OCI-LY3 (cell line): ENCODE data around the gene SRPK1.
"Not testable (repeated sequence)": the region's sequence is repeated elsewhere in the genome, so short reads cannot be mapped to it uniquely, and the experiment has no call there.

Source experiments
- H2AFZ ChIP-seq: fragments of 200-600, 300-600 bp; shearing (Covaris generic); 2 replicates; pipeline ENCODE4 v1.6.0; 2014; ENCODE audit warnings: antibody characterized with exemption, low read depth, low read length
- H3K27ac ChIP-seq: fragments of 200-600, 300-600 bp; sonication (generic); 2 replicates; pipeline ENCODE4 v1.5.1; 2014; ENCODE audit warnings: mild to moderate bottlenecking, low read length, moderate library complexity, mixed read lengths
- H3K27me3 ChIP-seq: fragments of 200-600, 300-600 bp; sonication (generic); 2 replicates; pipeline ENCODE4 v1.6.1; 2014; ENCODE audit warnings: low read depth, low read length, mixed read lengths
- H3K36me3 ChIP-seq: fragments of 200-600, 300-600 bp; sonication (generic); replicated peaks from 2 replicates; pipeline ENCODE3; 2014; ENCODE audit warnings: low read depth, low read length, mixed read lengths
- H3K4me1 ChIP-seq: fragments of 300-600, 200-600 bp; sonication (generic); 2 replicates; pipeline ENCODE4 v1.6.1; 2014; ENCODE audit warnings: low read length, mixed read lengths
- H3K4me2 ChIP-seq: fragments of 200-600, 300-600 bp; sonication (generic); 2 replicates; pipeline ENCODE4 v1.6.1; 2014; ENCODE audit warnings: low read length, mixed read lengths
- H3K4me3 ChIP-seq: fragments of 300-600, 200-600 bp; sonication (generic); 2 replicates; pipeline ENCODE4 v1.5.1; 2014; ENCODE audit warnings: antibody characterized with exemption, mild to moderate bottlenecking, low read length, moderate library complexity
- H3K79me2 ChIP-seq: fragments of 300-600, 200-600 bp; shearing (Covaris generic); 2 replicates; pipeline ENCODE4 v1.6.1; 2014; ENCODE audit warnings: mild to moderate bottlenecking, low read length, mixed read lengths
- H3K9ac ChIP-seq: fragments of 300-600, 200-600 bp; shearing (Covaris generic); 2 replicates; pipeline ENCODE4 v1.6.0; 2014; ENCODE audit warnings: mild to moderate bottlenecking, low read length, moderate library complexity
- H3K9me3 ChIP-seq: fragments of 200-600, 300-600 bp; shearing (Covaris generic); 2 replicates; pipeline ENCODE4 v1.6.1; 2014; ENCODE audit warnings: low read length, mixed read lengths; ENCODE audit not compliant: insufficient read depth
- H4K20me1 ChIP-seq: fragments of 200-600, 300-600 bp; sonication (generic); 2 replicates; pipeline ENCODE4 v1.6.1; 2016; ENCODE audit warnings: low read length, mixed read lengths; ENCODE audit not compliant: insufficient read depth
- CTCF ChIP-seq: fragments of 200-600, 300-600 bp; sonication (generic); IDR thresholded peaks from 2 replicates; pipeline ENCODE4 v1.5.1; 2014; ENCODE audit warnings: antibody characterized with exemption, low read length, low read depth
- EZH2phosphoT487 ChIP-seq: fragments of 200-600 bp; shearing (Covaris generic); IDR thresholded peaks from 2 replicates; pipeline ENCODE4 v1.6.1; 2018; ENCODE audit warnings: antibody characterized with exemption, mixed run types, low read depth

SRPK1 gene

GRCh38 chr6:35924146-35924545, 3.2 kb upstream of the SRPK1 start:
- H3K9ac ChIP-seq: no peak overlapping the region
- TF ChIP-seq CTCF: no peak
- no peak for TF ChIP-seq EZH2phosphoT487
- H3K27me3 ChIP-seq: no peaks in the 10 kb centered on the region
- H3K79me2 ChIP-seq: peaks cover 34% of the 10 kb centered on the region
- H3K36me3 ChIP-seq: peaks cover 5% of the 10 kb centered on the region
- peaks cover 6% of the 10 kb centered on the region for H4K20me1 ChIP-seq
- H3K27ac ChIP-seq: no peak overlapping the region
- peaks cover 8% of the 10 kb centered on the region for H3K4me1 ChIP-seq
- H3K9me3 ChIP-seq: no peaks in the 10 kb centered on the region
- no peak overlapping the region for H3K4me3 ChIP-seq
- H2AFZ ChIP-seq: no peak overlapping the region
- no peak overlapping the region for H3K4me2 ChIP-seq

GRCh38 chr6:35922139-35922554, 1.2 kb upstream of the SRPK1 start:
- H3K4me2 ChIP-seq: peak overlapping the region; percentile 78
- no peak for TF ChIP-seq EZH2phosphoT487
- peaks cover 26% of the 10 kb centered on the region for H3K4me1 ChIP-seq
- no peaks in the 10 kb centered on the region for H3K27me3 ChIP-seq
- H3K9ac ChIP-seq: no peak overlapping the region; the same call in 1 of the 2 replicates
- H3K9me3 ChIP-seq: no peaks in the 10 kb centered on the region
- peaks cover 21% of the 10 kb centered on the region for H3K36me3 ChIP-seq
- H3K79me2 ChIP-seq: peaks cover 54% of the 10 kb centered on the region
- H2AFZ ChIP-seq: no peak overlapping the region
- H3K4me3 ChIP-seq: peak overlapping the region; percentile 97
- H3K27ac ChIP-seq: no peak overlapping the region
- peaks cover 25% of the 10 kb centered on the region for H4K20me1 ChIP-seq

- H2AFZ ChIP-seq: no peak overlapping the region; the same call in 1 of the 2 replicates
- peaks cover 73% of the 10 kb centered on the region for H3K79me2 ChIP-seq
- H3K9me3 ChIP-seq: no peaks in the 10 kb centered on the region
- TF ChIP-seq EZH2phosphoT487 (no peak), CTCF (no peak)
- peak overlapping the region; percentile 63 for H3K27ac ChIP-seq
- H4K20me1 ChIP-seq: peaks cover 32% of the 10 kb centered on the region
- H3K4me1 ChIP-seq: peaks cover 26% of the 10 kb centered on the region
- peak overlapping the region; percentile 81 for H3K4me2 ChIP-seq
- peaks cover 31% of the 10 kb centered on the region for H3K36me3 ChIP-seq
- H3K27me3 ChIP-seq: no peaks in the 10 kb centered on the region
- peak overlapping the region; percentile 80 for H3K9ac ChIP-seq
- H3K4me3 ChIP-seq: peak overlapping the region; percentile 97
These were observed 809 bp downstream of the SRPK1 start for GRCh38 chr6:35919827-35920751.

GRCh38 chr6:35919085-35919826, 1.6 kb downstream of the SRPK1 start:
- Histone ChIP-seq H3K27ac (peak overlapping the region; percentile 63), H3K27me3 (no peaks in the 10 kb centered on the region), H3K36me3 (peaks cover 38% of the 10 kb centered on the region), H2AFZ (no peak overlapping the region), H3K79me2 (peaks cover 81% of the 10 kb centered on the region), H4K20me1 (peaks cover 32% of the 10 kb centered on the region), H3K4me2 (peak overlapping the region; percentile 81), H3K9me3 (no peaks in the 10 kb centered on the region), H3K4me1 (peaks cover 26% of the 10 kb centered on the region), H3K4me3 (peak overlapping the region; percentile 97), H3K9ac (peak overlapping the region; percentile 80)
- TF ChIP-seq EZH2phosphoT487: no peak
- TF ChIP-seq CTCF: no peak

- H2AFZ ChIP-seq, H3K9me3 ChIP-seq, H3K4me3 ChIP-seq, H3K27me3 ChIP-seq, H3K9ac ChIP-seq, H3K27ac ChIP-seq: not testable (repeated sequence)
- Histone ChIP-seq H3K36me3 (peaks cover 58% of the 10 kb centered on the region), H3K4me1 (peaks cover 23% of the 10 kb centered on the region), H3K4me2 (peak overlapping the region; percentile 81; the same call in 1 of the 2 replicates), H4K20me1 (peaks cover 32% of the 10 kb centered on the region), H3K79me2 (peaks cover 96% of the 10 kb centered on the region)
These were observed 4.0 kb downstream of the SRPK1 start for GRCh38 chr6:35916893-35917292.
